Measurements from ENCODE around the gene CRBN.
A peak's percentile ranks its signal among the peaks of the same experiment; 100 is the strongest.

The CRBN gene

GRCh38 chr3:3129579-3129978 is 49.9 kb downstream of the CRBN start (continued):
- no peak for TF ChIP-seq POU6F1 (CRISPR knock-in tag; IDR thresholded peaks at IDR 0.05; ENCODE audit: borderline replicate concordance, low read depth)

GRCh38 chr3:3127432-3128010 is 52.0 kb downstream of the CRBN start:
- ATAC-seq = peak; percentile 30
- TF ChIP-seq BACH2 (CRISPR knock-in tag; IDR thresholded peaks at IDR 0.05; ENCODE audit: borderline replicate concordance) = no peak
- TF ChIP-seq CSDC2 (CRISPR knock-in tag; IDR thresholded peaks at IDR 0.05) = no peak
- no peak for TF ChIP-seq ZC3H10 (CRISPR knock-in tag; IDR thresholded peaks at IDR 0.05)
- TF ChIP-seq ZNF70 (CRISPR knock-in tag; IDR thresholded peaks at IDR 0.05) = no peak
- TF ChIP-seq, protein P1, sequence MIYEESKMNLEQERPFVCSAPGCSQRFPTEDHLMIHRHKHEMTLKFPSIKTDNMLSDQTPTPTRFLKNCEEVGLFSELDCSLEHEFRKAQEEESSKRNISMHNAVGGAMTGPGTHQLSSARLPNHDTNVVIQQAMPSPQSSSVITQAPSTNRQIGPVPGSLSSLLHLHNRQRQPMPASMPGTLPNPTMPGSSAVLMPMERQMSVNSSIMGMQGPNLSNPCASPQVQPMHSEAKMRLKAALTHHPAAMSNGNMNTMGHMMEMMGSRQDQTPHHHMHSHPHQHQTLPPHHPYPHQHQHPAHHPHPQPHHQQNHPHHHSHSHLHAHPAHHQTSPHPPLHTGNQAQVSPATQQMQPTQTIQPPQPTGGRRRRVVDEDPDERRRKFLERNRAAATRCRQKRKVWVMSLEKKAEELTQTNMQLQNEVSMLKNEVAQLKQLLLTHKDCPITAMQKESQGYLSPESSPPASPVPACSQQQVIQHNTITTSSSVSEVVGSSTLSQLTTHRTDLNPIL (CRISPR knock-in tag; IDR thresholded peaks at IDR 0.05; ENCODE audit: low read depth) = no peak
- no peak for TF ChIP-seq ZNF8 (CRISPR knock-in tag; IDR thresholded peaks at IDR 0.05)

- TF ChIP-seq ZNF565 (CRISPR knock-in tag; conservative IDR thresholded peaks at IDR 0.05; ENCODE audit: low read depth) (0 out of 2 replicates have a peak, but pooled peaks have one; percentile 63), CSRNP3 (CRISPR knock-in tag; IDR thresholded peaks at IDR 0.05) (no peak), PPARA (CRISPR knock-in tag; IDR thresholded peaks at IDR 0.05; ENCODE audit: borderline replicate concordance) (no peak), ZFP3 (CRISPR knock-in tag; IDR thresholded peaks at IDR 0.05) (peak; percentile 66; the same call in 1 of the 2 replicates), TCF4 (CRISPR knock-in tag; IDR thresholded peaks at IDR 0.05; ENCODE audit: borderline replicate concordance) (no peak), RARB (CRISPR knock-in tag; IDR thresholded peaks at IDR 0.05) (no peak), POU6F1 (CRISPR knock-in tag; IDR thresholded peaks at IDR 0.05; ENCODE audit: borderline replicate concordance, low read depth) (no peak), TSHZ2 (CRISPR knock-in tag; IDR thresholded peaks at IDR 0.05) (0 out of 2 replicates have a peak, but pooled peaks have one; percentile 17), CSDC2 (CRISPR knock-in tag; IDR thresholded peaks at IDR 0.05) (peak; percentile 57; the same call in 1 of the 2 replicates)
- ATAC-seq = peak; percentile 98
Observed at GRCh38 chr3:3126477-3127431, 52.7 kb downstream of the CRBN start, which contains the start of gene TRNT1. Gene TRNT1, plus strand, starts transcription at chr3:3126940. Its CDS starts 2,101 bp downstream, at chr3:3129041.

DNA sequence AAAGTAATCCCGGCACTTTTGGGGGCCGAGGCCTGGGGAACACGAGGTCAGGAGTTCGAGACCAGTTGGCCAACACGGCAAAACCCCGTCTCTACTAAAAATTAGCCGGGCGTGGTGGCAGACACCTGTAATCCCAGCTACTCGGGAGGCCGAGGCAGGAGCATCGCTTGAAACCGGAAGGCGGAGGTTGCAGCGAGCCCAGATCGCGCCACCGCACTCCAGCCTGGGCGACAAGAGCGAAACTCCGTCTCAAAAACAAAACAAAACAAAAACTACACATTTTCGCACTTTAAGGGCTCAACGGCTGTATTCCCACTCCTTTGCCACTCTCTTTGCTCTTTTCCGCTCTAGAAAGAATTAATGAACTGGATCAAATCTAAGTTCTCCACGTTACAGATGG is 53.5 kb downstream of the CRBN start:
- ATAC-seq = no peak
- no peak for TF ChIP-seq BACH2 (CRISPR knock-in tag; IDR thresholded peaks at IDR 0.05; ENCODE audit: borderline replicate concordance)
- no peak for TF ChIP-seq PPARA (CRISPR knock-in tag; IDR thresholded peaks at IDR 0.05; ENCODE audit: borderline replicate concordance)
- TF ChIP-seq ZFP3 (CRISPR knock-in tag; IDR thresholded peaks at IDR 0.05) = no peak
- TF ChIP-seq POU6F1 (CRISPR knock-in tag; IDR thresholded peaks at IDR 0.05; ENCODE audit: borderline replicate concordance, low read depth) = no peak
- TF ChIP-seq ZNF70 (CRISPR knock-in tag; IDR thresholded peaks at IDR 0.05) = no peak
